Upper lobe of left lung (tissue), 4 donors: ENCODE measurements around the gene ZNF584.
"Not testable (repeated sequence)": the region's sequence is repeated elsewhere in the genome, so short reads cannot be mapped to it uniquely, and the experiment has no call there.

Source experiments
- CTCF ChIP-seq, 6 experiments: fragments of 450-650 bp in 4 of 6; fragments of 200-600 bp in 2 of 6; sonication (generic) in 2 of 6; IDR thresholded peaks; one replicate each; pipeline ENCODE4 v1.5.1; 2016 to 2019; ENCODE audit warnings: antibody characterized with exemption in 6 of 6
- POLR2A ChIP-seq, 4 donors: fragments of 450-650 bp; IDR thresholded peaks; one replicate each; pipeline ENCODE4 v1.5.1; 2016 to 2017; ENCODE audit warnings: antibody characterized with exemption in 4 of 4, mild to moderate bottlenecking in 2 of 4

- TF ChIP-seq CTCF, POLR2A (IDR thresholded peaks at IDR 0.05): not testable (repeated sequence)
Observed at GRCh38 chr19:58442986-58443385, 34.5 kb downstream of the ZNF584 start.
